ENCODE results near the gene SAMD15.

Gene SAMD15

DNA sequence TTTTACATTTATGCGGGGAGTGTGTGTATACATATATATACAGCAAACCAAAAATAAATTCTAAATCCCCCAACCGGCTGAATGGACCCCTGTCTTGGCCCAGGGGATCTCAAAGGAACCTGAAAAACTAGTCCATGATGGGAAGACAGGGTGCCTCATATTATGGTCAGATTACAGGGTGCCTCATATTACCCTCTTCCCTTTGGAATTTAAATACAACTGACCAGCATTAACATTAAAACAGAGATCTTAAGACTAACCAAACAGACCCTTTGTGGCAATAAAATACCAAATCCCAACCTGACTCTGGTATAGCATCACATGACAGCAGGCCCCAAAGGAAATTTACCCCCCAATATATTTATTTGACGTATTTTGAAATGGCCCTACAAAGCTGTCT is 39.3 kb upstream of the SAMD15 start:
- H3K9ac ChIP-seq (ENCODE audit: low read length) = no peak overlapping the region
- peaks cover 4% of the 10 kb centered on the region for H3K9me3 ChIP-seq (ENCODE audit: insufficient read depth, low read depth, low read length)
- no peak overlapping the region for H3K18ac ChIP-seq (ENCODE audit: low read length)
- no peak overlapping the region for H3K4me3 ChIP-seq (ENCODE audit: low read depth, low read length)
- H3K23ac ChIP-seq (ENCODE audit: low read length) = no peak overlapping the region
- H2AFZ ChIP-seq (ENCODE audit: insufficient read depth, low read length, poor library complexity) = no peak overlapping the region
- H2AK5ac ChIP-seq (ENCODE audit: low read length) = no peak overlapping the region
- no peak for DNase-seq
- H4K12ac ChIP-seq (ENCODE audit: low read depth, low read length) = no peak overlapping the region
- no peak overlapping the region for H4K8ac ChIP-seq (ENCODE audit: low read depth, low read length)
- no CpG with 5 or more reads among the region's 3 CpGs for WGBS (ENCODE audit: extremely low coverage, insufficient coverage, insufficient read length)
- no peak overlapping the region for H3K27ac ChIP-seq (ENCODE audit: low read depth, low read length)
- no peak overlapping the region for H3K14ac ChIP-seq (ENCODE audit: low read length)
- no peaks in the 10 kb centered on the region for H3K79me2 ChIP-seq (ENCODE audit: control insufficient read depth, insufficient read depth, low read length, poor library complexity)
- no peak overlapping the region for H3K4ac ChIP-seq (ENCODE audit: low read depth, low read length)
- no peaks in the 10 kb centered on the region for H3K79me1 ChIP-seq (ENCODE audit: low read length)
- H2BK120ac ChIP-seq (ENCODE audit: insufficient read depth, low read length, poor library complexity) = no peak overlapping the region
- peaks cover 6 to 14% of the 10 kb centered on the region in 2 experiments for H3K36me3 ChIP-seq (ENCODE audit: control insufficient read depth in 1 of 2, insufficient read depth in 2 of 2, low read length in 2 of 2)
- H2BK12ac ChIP-seq (ENCODE audit: low read length) = no peak overlapping the region
- H3K4me1 ChIP-seq (ENCODE audit: control insufficient read depth in 1 of 2, insufficient read depth in 2 of 2, low read length in 2 of 2) = no peaks in the 10 kb centered on the region
- H3K27me3 ChIP-seq (ENCODE audit: insufficient read depth, low read length) = no peaks in the 10 kb centered on the region
- H4K91ac ChIP-seq (ENCODE audit: low read depth, low read length) = no peak overlapping the region
- H3K4me2 ChIP-seq (ENCODE audit: low read length) = no peak overlapping the region
- H2BK5ac ChIP-seq (ENCODE audit: low read depth, low read length, poor library complexity) = no peak overlapping the region

DNA sequence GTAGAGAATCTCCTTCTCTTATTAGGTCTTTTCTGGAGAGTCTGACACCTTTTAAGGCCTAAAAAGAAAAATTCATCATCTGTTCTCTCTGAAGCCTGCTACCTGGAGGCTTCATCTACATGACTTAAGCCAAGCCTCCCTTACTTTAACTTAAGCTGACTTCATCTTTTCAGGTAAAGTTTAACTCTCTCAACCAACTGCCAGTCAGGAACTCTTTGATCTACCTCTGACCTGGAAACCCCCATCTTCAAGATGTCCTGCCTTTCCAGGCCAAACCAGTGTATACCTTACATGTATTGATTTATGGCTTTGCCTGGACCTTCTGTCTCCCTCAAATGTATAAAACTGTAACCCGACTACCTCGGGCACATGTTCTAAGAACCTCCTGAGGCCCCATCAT is 38.9 kb upstream of the SAMD15 start:
- Histone ChIP-seq H3K18ac (ENCODE audit: low read length) (no peak overlapping the region), H3K23ac (ENCODE audit: low read length) (no peak overlapping the region), H3K9ac (ENCODE audit: low read length) (no peak overlapping the region), H2BK12ac (ENCODE audit: low read length) (no peak overlapping the region), H3K27ac (ENCODE audit: low read depth, low read length) (no peak overlapping the region), H3K27me3 (ENCODE audit: insufficient read depth, low read length) (no peaks in the 10 kb centered on the region), H4K8ac (ENCODE audit: low read depth, low read length) (no peak overlapping the region), H3K4me2 (ENCODE audit: low read length) (no peak overlapping the region), H3K4me1 (ENCODE audit: control insufficient read depth in 1 of 2, insufficient read depth in 2 of 2, low read length in 2 of 2) (peaks cover 0 to 2% of the 10 kb centered on the region in 2 experiments), H2BK120ac (ENCODE audit: insufficient read depth, low read length, poor library complexity) (no peak overlapping the region), H4K91ac (ENCODE audit: low read depth, low read length) (no peak overlapping the region), H3K4ac (ENCODE audit: low read depth, low read length) (no peak overlapping the region), H2BK5ac (ENCODE audit: low read depth, low read length, poor library complexity) (no peak overlapping the region), H3K9me3 (ENCODE audit: insufficient read depth, low read depth, low read length) (peaks cover 4% of the 10 kb centered on the region), H2AK5ac (ENCODE audit: low read length) (no peak overlapping the region), H3K36me3 (ENCODE audit: control insufficient read depth in 1 of 2, insufficient read depth in 2 of 2, low read length in 2 of 2) (peaks cover 6 to 14% of the 10 kb centered on the region in 2 experiments), H4K12ac (ENCODE audit: low read depth, low read length) (no peak overlapping the region), H3K14ac (ENCODE audit: low read length) (no peak overlapping the region), H3K4me3 (ENCODE audit: low read depth, low read length) (no peak overlapping the region), H2AFZ (ENCODE audit: insufficient read depth, low read length, poor library complexity) (no peak overlapping the region), H3K79me1 (ENCODE audit: low read length) (no peaks in the 10 kb centered on the region), H3K79me2 (ENCODE audit: control insufficient read depth, insufficient read depth, low read length, poor library complexity) (no peaks in the 10 kb centered on the region)
- WGBS (ENCODE audit: extremely low coverage, insufficient coverage, insufficient read length) = no CpG with 5 or more reads among the region's 2 CpGs
- no peak for DNase-seq

GRCh38 chr14:77339407-77339806 is 37.8 kb upstream of the SAMD15 start:
- Histone ChIP-seq H4K91ac (ENCODE audit: low read depth, low read length) (no peak overlapping the region), H3K27me3 (ENCODE audit: insufficient read depth, low read length) (no peaks in the 10 kb centered on the region), H3K4ac (ENCODE audit: low read depth, low read length) (no peak overlapping the region), H4K12ac (ENCODE audit: low read depth, low read length) (no peak overlapping the region), H2BK5ac (ENCODE audit: low read depth, low read length, poor library complexity) (no peak overlapping the region), H3K79me1 (ENCODE audit: low read length) (no peaks in the 10 kb centered on the region), H3K4me3 (ENCODE audit: low read depth, low read length) (no peak overlapping the region), H2AFZ (ENCODE audit: insufficient read depth, low read length, poor library complexity) (no peak overlapping the region), H3K14ac (ENCODE audit: low read length) (no peak overlapping the region), H3K4me2 (ENCODE audit: low read length) (no peak overlapping the region), H2BK12ac (ENCODE audit: low read length) (no peak overlapping the region), H3K18ac (ENCODE audit: low read length) (no peak overlapping the region), H2AK5ac (ENCODE audit: low read length) (no peak overlapping the region), H3K79me2 (ENCODE audit: control insufficient read depth, insufficient read depth, low read length, poor library complexity) (no peaks in the 10 kb centered on the region), H3K27ac (ENCODE audit: low read depth, low read length) (no peak overlapping the region), H3K4me1 (ENCODE audit: control insufficient read depth in 1 of 2, insufficient read depth in 2 of 2, low read length in 2 of 2) (peaks cover 0 to 2% of the 10 kb centered on the region in 2 experiments), H3K9ac (ENCODE audit: low read length) (no peak overlapping the region), H3K9me3 (ENCODE audit: insufficient read depth, low read depth, low read length) (peaks cover 4% of the 10 kb centered on the region), H3K23ac (ENCODE audit: low read length) (no peak overlapping the region), H4K8ac (ENCODE audit: low read depth, low read length) (no peak overlapping the region), H2BK120ac (ENCODE audit: insufficient read depth, low read length, poor library complexity) (no peak overlapping the region), H3K36me3 (ENCODE audit: control insufficient read depth in 1 of 2, insufficient read depth in 2 of 2, low read length in 2 of 2) (peaks cover 6 to 14% of the 10 kb centered on the region in 2 experiments)
- no CpG with 5 or more reads among the region's 1 CpG for WGBS (ENCODE audit: extremely low coverage, insufficient coverage, insufficient read length)
- peak in 1 of 2 donors; percentile 37 for DNase-seq

- no peak overlapping the region for H4K8ac ChIP-seq (ENCODE audit: low read depth, low read length)
- no peak overlapping the region for H4K12ac ChIP-seq (ENCODE audit: low read depth, low read length)
- no peak overlapping the region for H2BK5ac ChIP-seq (ENCODE audit: low read depth, low read length, poor library complexity)
- no peak for DNase-seq
- H3K27ac ChIP-seq (ENCODE audit: low read depth, low read length) = no peak overlapping the region
- H3K14ac ChIP-seq (ENCODE audit: low read length) = no peak overlapping the region
- peaks cover 6 to 14% of the 10 kb centered on the region in 2 experiments for H3K36me3 ChIP-seq (ENCODE audit: control insufficient read depth in 1 of 2, insufficient read depth in 2 of 2, low read length in 2 of 2)
- no peak overlapping the region for H3K9ac ChIP-seq (ENCODE audit: low read length)
- no peak overlapping the region for H3K4me2 ChIP-seq (ENCODE audit: low read length)
- no peak overlapping the region for H3K18ac ChIP-seq (ENCODE audit: low read length)
- H3K4ac ChIP-seq (ENCODE audit: low read depth, low read length) = no peak overlapping the region
- H3K9me3 ChIP-seq (ENCODE audit: insufficient read depth, low read depth, low read length) = peaks cover 4% of the 10 kb centered on the region
- H3K27me3 ChIP-seq (ENCODE audit: insufficient read depth, low read length) = no peaks in the 10 kb centered on the region
- no peak overlapping the region for H2BK120ac ChIP-seq (ENCODE audit: insufficient read depth, low read length, poor library complexity)
- H3K4me1 ChIP-seq (ENCODE audit: control insufficient read depth in 1 of 2, insufficient read depth in 2 of 2, low read length in 2 of 2) = peaks cover 0 to 2% of the 10 kb centered on the region in 2 experiments
- H2AFZ ChIP-seq (ENCODE audit: insufficient read depth, low read length, poor library complexity) = no peak overlapping the region
- H4K91ac ChIP-seq (ENCODE audit: low read depth, low read length) = no peak overlapping the region
- no peak overlapping the region for H2BK12ac ChIP-seq (ENCODE audit: low read length)
- H3K23ac ChIP-seq (ENCODE audit: low read length) = no peak overlapping the region
- H3K4me3 ChIP-seq (ENCODE audit: low read depth, low read length) = no peak overlapping the region
- H3K79me2 ChIP-seq (ENCODE audit: control insufficient read depth, insufficient read depth, low read length, poor library complexity) = no peaks in the 10 kb centered on the region
- no peak overlapping the region for H2AK5ac ChIP-seq (ENCODE audit: low read length)
- H3K79me1 ChIP-seq (ENCODE audit: low read length) = no peaks in the 10 kb centered on the region
- no CpG with 5 or more reads among the region's 4 CpGs for WGBS (ENCODE audit: extremely low coverage, insufficient coverage, insufficient read length)
These were observed 36.8 kb upstream of the SAMD15 start for GRCh38 chr14:77340389-77340788.
